Measurements from ENCODE around the gene SNAI1.
"Not testable (repeated sequence)": the region's sequence is repeated elsewhere in the genome, so short reads cannot be mapped to it uniquely, and the experiment has no call there.

SNAI1 gene

DNA sequence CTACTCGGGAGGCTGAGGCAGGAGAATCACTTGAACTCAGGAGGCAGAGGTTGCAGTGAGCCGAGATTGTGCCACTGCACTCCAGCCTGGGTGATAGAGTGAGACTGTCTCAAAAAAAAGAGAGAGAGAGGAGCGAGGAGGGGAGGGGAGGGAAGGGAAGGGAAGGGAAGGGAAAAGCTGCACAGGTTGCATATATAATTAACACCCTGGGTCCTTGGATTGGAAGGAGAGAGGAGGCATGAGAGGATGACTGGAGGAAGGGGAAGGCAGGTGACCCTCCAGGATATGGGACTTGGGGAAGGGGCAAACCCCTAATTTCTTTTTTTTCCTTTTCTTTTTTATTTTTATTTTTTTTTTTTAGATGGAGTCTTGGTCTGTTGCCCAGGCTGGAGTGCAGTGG lies 28.8 kb downstream of the SNAI1 start:
- DNase-seq (ENCODE audit: low read depth in 4 of 4, low spot score in 1 of 4), result not testable (repeated sequence)

DNA sequence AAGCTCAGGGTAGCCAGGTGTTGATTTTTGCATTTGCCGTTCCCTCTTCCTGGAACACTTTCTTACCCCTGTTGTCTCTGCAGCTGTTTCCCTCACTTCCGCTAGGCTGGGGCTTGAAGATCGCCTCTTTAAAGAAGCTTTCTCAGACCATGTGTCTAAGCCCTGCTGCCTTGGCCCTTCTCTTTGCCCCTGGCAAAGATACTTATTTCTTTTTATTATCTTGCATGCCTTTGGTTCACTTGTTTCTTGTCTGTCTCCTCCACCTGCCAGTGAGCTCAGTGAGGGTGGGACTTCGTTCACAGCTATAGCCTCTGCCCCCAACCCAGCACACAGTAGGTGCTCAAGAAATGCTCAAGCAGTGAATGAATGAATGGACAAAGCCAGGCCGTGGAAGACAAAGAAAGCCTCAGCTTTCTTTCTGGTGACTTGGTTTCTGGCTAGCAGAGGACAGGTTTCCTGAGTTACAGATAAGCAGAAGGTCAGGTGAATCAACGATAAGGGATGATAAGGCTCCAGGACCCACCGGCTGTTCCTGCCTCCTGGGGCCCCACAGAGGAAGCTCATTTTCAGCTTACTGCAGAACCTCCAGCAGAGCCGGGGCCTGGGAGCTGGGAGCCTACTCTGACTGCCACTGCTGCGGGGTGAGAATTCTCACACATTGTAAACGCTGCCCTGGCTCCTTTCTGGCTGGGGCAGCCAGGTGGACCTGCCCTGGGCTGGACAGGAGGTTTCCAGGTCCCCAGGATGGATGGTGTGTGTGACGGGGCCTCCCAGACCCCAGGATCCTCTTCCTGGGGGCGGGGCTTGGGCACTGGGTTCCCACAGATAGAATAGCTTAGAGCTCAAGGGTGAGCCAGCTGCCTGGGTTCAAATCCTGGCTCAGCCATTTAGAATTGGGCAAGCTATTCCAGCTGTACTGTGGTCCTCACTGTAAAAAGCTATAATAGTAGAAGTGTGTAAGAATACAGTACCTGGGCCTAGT lies 29.8 kb downstream of the SNAI1 start:
- no peak for DNase-seq (ENCODE audit: low read depth in 4 of 4, low spot score in 1 of 4)

DNA sequence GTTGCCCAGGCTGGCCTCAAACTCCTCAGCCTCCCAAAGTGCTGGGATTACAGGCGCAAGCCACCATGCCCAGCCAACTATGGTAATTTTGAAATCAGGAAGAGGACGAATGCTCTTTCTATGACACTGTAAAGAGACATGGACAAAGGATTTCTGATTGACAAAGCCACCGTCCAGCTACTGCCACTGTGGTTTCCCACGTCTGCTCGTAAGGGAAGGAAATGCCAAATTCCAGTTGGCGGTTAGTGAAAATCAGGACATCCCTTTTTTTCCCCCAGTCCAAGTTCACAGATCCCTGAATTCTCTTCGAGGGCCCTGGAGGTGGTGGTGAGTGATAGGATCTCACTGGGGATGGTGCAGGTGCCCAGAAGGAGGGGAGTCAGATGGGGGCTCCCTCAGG lies 31.2 kb downstream of the SNAI1 start:
- no peak for DNase-seq (ENCODE audit: low read depth in 4 of 4, low spot score in 1 of 4)

DNA sequence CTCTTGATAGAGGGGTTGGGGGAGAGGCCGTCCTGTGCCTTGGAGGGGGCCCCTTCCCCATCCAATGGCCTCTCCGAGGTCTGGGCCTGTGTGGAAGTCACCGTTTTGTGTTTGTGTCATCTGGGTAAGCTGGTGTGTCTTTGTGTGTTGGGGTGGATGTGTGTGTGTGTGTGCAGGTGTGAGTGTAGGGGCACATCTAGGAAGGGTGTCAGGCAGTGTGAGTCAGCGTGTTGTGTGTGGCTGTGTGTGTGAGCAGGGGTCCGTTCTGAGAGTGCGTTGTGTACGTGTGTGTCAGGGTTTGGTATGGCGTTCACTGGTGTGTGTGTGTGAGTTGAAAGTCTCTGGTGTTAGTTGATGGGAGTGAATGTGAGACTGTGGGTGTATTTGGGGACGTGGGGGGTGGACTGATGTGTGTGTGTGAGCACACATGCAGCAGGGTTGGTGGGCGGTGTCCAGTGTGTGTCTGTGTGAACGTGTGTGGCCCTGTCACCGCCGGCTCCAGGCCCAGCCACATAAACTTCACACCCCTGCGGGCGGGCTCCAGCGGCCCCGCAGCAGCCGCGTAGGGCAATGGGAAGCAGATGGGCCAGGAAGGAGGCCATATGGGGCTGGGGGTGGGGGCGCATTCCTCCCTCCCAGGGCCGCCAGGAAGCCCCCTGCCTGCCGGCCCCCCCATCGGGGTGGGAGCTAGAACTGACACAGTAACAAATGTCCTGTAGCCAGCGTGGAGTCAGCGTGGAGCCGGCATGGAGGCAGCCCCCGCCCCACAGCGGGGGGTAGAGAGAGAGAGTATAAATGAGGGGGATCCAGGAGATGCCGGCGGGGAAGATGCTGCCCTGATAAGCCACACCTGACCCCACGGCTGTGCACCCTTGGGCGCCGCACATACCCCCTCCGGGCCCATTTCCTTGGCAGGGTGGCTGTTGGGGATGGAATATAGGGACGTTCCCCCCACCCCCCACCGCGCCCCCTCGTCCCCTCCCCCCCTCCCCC lies 32.1 kb downstream of the SNAI1 start:
- no peak for DNase-seq (ENCODE audit: low read depth in 4 of 4, low spot score in 1 of 4)

DNA sequence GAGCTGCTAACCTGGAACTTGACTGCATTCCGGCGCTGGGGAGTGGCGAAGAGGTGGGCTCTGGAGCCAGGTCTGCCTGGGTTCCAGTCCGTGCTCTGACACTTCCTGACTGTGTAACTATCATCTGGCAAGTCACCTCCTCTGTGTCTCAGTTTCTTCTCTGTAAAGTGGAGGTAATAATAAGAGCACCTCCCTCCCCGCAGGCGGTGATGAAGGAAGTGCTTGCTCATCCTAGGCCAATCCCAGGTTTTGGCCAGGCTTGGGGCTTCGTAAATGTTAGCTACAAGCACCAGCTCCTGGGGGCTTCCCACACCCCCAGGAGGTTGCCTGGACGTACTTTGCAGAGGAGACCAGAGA lies 32.8 kb downstream of the SNAI1 start:
- DNase-seq (ENCODE audit: low read depth in 4 of 4, low spot score in 1 of 4), result no peak

DNA sequence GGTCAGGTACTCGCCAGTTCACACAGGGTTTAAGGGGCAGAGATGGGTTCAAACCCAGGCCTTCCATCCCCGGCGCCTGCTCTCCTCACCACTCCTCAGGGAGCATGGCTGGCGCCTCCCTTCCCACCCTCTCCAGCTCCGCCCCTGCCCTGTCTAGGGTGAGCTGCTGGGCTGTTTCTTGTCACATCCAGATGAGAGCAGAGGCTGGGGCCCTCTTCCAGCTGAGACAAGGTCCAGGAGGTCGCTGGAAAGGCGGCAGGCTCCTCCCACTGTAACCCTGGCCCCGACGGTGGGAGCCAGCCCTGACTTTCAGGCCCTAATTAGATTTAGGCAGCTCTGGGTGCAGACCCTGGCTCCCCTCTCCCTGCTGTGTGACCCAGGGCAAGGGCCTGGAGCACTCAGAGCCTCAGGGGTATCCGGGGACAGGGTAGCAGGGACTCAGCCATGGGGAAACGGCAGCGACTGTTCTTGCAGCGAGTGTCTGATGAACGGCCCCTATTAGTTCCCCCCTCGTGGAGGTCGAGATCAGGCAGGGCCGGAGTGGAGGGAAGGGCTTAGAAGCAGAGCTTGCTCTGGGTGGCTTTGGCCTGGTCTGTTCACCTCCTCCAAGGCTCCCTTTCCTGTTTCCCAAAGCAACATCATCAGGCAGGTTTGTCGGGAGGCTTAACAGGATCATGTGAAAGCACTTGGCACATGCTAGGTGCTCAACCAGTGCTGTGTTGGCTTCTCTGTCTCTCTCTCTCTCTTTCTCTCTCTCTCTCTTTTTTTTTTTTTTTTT lies 33.4 kb downstream of the SNAI1 start:
- no peak for DNase-seq (ENCODE audit: low read depth in 4 of 4, low spot score in 1 of 4)

DNA sequence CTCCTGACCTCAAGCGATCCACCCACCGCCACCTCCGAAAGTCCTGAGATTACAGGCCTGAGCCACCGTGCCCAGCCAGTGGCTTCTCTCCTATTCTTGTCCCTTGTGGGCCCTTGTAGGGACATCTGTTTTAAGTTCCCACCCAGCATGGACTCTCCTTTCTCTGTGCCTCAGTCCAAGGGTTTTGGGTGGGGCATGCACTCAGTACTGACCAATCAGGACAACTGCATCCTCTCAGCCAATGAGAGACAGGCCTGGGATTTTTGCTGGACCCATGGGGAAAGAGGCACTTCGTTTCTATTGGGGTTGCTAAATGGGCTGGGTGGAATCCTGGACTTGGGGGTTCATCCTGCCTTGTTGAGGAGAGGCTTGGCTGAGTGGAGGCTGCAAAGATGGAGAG lies 34.4 kb downstream of the SNAI1 start:
- DNase-seq (ENCODE audit: low read depth in 4 of 4, low spot score in 1 of 4), result no peak

DNA sequence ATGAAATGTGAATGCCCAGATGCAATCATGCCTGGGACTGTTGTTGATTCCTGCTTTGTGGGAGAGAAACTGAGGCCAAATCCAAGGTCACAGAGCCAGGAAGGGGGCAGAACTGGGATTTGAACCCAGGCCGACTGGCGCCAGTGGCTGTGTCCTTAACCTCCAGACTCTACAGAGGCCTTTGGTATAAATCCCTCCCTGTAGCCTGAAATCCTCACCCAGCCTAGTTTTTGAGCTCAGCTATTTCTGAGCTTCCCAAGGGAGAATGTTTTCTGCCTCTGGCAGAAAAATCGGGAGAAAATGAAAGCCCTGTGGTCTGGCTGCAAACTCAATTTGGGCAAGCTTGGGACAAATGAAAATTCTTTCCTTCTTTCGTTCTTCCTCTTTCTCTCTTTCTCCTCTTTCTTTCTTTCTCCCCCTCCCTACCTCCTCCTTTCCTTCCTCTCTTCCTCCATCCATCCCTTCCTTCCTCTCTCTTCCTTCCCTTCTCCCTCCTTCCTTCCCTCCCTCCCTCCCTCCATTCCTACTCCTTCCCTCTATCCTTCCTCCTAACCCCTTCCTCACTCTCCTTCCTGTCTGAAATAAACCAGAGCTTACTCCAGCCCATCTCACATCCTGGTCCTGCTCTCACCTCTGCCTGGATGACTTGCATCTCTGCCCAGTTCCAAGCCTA lies 34.9 kb downstream of the SNAI1 start:
- no peak for DNase-seq (ENCODE audit: low read depth in 4 of 4, low spot score in 1 of 4)

DNA sequence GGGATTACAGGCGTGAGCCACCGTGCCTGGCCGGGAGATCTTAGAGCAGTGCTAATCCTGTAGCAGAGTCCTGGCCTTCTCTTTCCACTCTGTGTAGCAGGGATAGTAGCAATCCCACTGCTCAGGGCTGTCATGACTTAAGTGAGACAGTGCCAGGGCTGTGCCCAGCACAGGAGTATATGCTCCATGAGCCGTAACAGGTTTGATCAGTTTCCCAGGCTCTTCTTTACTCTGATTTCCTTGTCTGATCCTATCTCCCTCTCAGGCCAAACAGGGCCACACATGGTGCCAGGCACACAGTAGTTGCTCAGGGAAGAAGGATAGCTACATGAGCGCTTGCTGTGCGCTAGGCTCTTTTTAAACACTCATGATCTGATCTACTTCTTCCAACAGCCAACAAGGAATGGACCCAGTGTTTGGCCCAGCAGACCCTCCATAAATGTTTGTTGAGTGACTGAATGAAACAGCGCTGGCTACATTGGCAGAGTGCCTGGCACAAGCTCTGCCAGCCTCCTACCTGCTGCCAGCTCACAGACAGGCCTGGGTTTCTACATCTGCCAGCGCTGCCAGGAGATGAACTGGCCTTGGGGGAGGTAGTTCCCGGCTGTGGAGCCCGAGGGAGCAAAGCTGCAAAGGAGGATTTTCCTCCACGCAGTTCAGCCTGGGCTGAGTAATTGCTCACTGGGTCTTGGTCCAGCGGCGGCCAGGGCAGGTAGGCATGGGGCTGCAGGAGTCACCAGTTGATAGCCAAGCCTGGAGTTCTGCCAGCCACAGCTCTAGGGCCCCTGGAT lies 36.9 kb downstream of the SNAI1 start:
- no peak for DNase-seq (ENCODE audit: low read depth in 4 of 4, low spot score in 1 of 4)

DNA sequence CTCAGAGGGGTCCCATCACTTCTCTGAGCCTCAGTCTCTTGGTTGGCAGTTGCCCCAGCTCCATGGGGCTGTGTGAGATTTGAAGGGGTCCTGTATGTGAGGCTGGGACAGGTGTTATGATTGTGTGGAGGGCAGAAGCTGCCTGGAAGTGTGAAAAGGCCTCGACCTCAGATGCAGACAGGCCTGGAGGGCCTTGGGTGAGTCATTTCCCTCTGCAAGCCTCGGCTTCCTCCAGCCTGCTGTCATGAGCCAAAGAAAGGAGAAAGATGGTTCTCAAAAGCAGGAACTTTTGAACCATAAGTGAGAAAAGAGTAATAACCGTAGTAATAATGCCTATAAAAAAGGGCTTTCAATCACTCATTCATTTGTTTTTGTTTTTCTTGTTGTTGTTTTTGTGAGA lies 37.5 kb downstream of the SNAI1 start:
- no peak for DNase-seq (ENCODE audit: low read depth in 4 of 4, low spot score in 1 of 4)

DNA sequence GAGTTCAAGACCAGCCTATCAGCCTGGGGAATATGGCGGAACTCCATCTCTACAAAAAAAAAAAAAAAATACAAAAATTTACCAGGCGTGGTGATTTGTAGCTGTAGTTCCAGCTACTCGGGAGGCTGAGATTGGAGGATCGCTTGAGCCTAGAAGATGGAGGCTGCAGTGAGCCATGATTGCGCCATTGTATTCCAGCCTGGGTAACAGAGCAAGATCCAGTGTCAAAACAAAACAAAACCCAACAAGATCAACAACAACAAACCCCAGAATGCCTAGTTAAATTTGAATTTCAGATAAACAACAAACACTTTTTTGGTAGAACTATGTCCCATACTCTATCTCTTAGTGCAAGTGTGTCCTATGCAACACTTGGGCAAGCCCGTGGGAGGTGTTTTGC lies 39.9 kb downstream of the SNAI1 start:
- DNase-seq (ENCODE audit: low read depth in 4 of 4, low spot score in 1 of 4), result no peak

DNA sequence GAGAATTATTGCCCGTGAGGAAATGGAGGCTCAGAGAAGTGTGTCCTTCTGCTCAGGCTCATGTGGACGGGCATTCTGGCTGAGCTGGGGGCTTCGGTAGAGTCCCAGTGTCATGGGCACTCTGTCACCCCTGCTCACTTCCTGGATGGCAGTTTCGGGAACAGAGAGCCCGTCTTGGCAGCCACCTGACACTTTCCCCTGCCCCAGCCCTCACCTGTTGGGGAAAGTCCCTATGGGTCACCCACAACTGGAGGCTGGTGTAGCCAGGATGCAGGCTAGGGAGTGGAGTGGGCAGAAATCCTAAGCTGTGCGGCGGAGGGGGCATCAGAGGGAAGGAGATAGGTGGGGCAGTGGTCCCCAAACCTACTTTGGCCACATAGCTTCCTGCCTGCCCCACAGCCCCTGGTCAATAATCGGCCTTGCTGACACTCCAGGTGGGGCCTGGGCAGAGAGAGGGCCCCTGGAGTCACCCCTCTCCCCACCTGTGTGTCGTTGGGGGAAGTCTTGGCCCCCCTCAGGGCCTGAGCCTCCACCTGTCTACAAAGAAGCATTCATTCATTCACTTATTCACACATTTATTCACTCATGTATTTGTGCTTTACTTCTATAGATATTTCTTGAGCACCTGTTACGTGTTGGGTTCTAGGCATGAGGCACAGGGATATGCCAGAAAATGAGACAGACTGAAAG lies 40.5 kb downstream of the SNAI1 start:
- no peak for DNase-seq (ENCODE audit: low read depth in 4 of 4, low spot score in 1 of 4)

DNA sequence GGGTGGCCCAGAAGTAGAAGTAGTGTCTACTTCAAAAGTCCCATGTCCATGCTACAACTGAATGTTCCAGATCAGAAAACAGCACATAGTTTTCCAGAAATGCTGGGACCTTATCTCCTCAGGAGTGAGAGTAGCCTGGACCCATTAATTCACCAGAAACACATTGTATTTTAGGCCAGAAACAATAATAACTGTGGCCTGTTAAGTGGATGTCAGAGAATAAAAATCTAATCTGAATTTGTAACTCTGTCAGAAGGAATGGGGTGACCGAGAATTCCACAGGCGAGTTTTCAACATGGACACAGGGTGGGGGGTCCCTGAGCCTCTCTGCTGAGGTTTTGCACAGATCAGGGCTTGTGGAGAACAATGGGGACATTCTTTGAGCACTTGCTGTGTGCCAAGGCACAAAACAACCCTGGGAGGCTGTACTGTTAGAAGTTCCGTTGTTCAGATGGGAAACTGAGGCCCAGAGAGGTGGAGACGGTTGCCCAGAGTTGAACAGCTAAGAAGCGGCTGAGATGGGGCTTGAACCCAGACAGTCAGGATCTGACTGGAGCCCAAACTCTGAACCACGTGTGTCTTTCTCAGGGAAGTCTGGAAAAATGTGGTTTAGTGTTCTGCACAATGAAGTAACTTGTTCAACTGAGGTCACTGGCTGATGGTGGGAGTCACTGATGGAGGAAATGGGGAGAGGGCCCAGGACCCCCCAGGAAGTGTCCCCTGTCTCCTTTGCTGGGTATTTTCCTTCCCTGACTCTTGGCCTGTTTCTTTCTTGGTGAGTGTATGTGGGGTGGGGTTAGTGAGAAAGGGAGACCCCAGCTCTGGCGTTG lies 44.2 kb downstream of the SNAI1 start:
- no peak for DNase-seq (ENCODE audit: low read depth in 4 of 4, low spot score in 1 of 4)

DNA sequence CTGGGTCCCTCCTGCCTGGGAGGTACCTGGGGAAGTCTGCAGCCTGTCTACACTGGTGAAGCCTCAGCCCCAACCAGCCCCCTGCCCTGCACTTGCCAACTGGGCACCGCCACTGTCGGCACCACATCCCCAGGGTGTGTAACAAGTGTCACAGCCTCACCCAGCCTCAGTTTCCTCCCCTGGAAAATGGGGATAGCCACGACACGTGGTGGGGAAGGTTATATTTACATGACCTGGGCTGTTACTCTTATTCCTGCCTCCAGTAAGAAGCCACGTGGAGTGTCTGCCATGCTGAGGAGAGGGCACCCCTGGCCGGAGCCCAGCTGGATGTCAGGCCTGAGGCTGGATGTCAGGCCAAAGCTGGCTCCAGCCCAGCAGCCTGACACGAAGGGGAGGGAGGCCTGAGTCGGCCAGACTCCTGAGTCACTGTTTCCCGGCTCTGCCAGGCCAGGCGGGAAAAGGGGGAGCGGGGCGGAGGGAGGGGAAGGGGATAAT lies 44.9 kb downstream of the SNAI1 start:
- DNase-seq (ENCODE audit: low read depth in 4 of 4, low spot score in 1 of 4), result no peak

DNA sequence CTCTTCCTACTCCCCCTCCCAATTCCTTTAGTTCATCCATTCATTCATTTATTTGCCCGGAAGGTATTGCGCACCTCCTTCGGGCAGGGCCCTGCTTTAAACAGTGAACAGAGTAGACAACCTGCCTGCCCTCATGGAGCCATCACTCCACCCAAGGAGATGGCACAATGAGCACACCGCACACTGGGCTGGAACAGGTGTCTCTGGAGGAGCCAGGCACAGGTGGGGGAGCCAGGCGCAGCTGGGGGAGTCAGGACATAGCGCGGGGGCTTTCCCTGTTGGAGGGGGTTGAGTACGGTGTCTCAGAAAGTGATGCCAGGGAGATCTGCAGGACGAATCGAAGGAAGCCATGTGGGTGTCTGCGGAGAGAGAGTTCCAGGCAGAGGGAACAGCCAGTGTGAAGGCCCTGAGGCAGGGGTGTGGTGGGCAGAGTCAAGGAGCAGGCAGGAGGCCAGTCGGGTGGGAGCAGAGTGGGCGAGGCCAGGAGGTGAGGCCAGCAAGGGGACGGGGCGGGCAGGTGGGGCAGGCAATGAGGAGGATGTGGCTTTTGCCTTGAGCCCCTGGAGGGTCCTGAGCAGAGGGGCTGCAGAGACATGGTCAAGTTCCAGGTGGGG lies 46.4 kb downstream of the SNAI1 start:
- no peak for DNase-seq (ENCODE audit: low read depth in 4 of 4, low spot score in 1 of 4)

DNA sequence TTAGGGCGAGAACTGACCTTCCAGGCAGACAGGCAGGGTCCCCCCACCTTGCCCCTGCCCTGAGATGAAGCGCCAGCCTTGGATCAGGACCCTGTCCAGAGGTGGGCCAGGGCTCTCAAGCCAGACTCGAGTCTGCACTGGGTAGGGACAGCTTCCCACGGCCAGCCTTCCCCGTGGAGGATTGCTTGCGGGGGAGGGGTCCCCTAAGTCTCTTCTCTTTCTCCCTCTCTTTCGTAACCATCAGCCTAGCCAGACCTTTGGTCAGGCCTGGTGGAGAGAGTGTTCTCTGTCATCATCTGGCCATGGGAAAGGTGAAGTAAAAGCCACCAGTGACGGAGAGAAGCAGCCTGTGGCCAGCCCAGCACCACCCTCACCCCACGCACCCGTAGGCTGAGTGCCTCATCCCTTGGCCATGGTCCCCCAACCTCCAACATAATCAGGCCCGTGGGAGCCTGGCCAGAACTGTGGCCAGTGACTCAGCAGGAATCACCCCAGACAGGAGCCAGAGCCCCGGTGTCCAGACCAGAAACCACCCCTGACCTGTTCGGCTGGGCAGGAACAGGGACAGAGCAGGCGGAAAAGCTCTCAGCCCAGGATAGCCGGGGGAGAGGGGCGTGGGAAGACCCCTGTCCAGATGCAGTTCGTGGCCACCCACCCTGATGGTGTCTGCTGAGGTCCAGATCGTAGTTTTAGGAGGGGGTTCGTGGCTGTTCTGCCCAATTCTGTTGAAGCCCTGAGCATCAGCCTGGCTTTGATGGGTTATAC lies 47.1 kb downstream of the SNAI1 start:
- DNase-seq (ENCODE audit: low read depth in 4 of 4, low spot score in 1 of 4), result no peak

All from stimulated activated CD4-positive, alpha-beta T cell treated with anti-CD3 and anti-CD28 coated beads, Interleukin-1b, Interleukin-23, amount 100 ng/mL, for 24 hours (primary cell).